Astrocyte (in vitro differentiated cells and primary cell): ENCODE data around the gene RAPGEF5. TPM values are rescaled to one million over a fixed set of nuclear protein-coding genes. Genes with fewer than 3 reads are reported as not detected.

Experiments used
- DNase-seq: peaks from one replicate; pipeline ENCODE4 v3.0.0-alpha.2; 2010; ENCODE audit warnings: low read depth
- FAIRE-seq: peaks from 2 replicates; lab custom pipeline; 2011; peaks lifted over from hg19 to GRCh38; lab: Jason Lieb, UNC
- H2AFZ ChIP-seq: 2 replicates; pipeline ENCODE4 v1.6.0; 2012; ENCODE audit warnings: low read depth, low read length, inconsistent platforms
- H3K27ac ChIP-seq: 2 replicates; pipeline ENCODE4 v1.5.1; 2011; ENCODE audit warnings: low read depth, low read length, inconsistent platforms
- H3K27me3 ChIP-seq: 2 replicates; pipeline ENCODE4 v1.6.0; 2011; ENCODE audit warnings: low read length, inconsistent platforms; ENCODE audit not compliant: insufficient read depth
- H3K36me3 ChIP-seq: 2 replicates; pipeline ENCODE4 v1.5.1; 2011; ENCODE audit warnings: low read length, inconsistent platforms; ENCODE audit not compliant: insufficient read depth
- H3K4me1 ChIP-seq: 2 replicates; pipeline ENCODE4 v1.5.1; 2011; ENCODE audit warnings: low read length, inconsistent platforms; ENCODE audit not compliant: insufficient read depth
- H3K4me2 ChIP-seq: 2 replicates; pipeline ENCODE4 v1.6.0; 2012; ENCODE audit warnings: low read length, inconsistent platforms
- H3K4me3 ChIP-seq: 2 replicates; pipeline ENCODE4 v1.5.1; 2011; ENCODE audit warnings: low read depth, mild to moderate bottlenecking, low read length, inconsistent platforms; ENCODE audit not compliant: insufficient read depth
- H3K79me2 ChIP-seq: 2 replicates; pipeline ENCODE4 v1.6.0; 2012; ENCODE audit warnings: mild to moderate bottlenecking, low read length, inconsistent platforms; ENCODE audit not compliant: insufficient read depth
- H3K9ac ChIP-seq: 2 replicates; pipeline ENCODE4 v1.6.0; 2012; ENCODE audit warnings: mild to moderate bottlenecking, low read length, inconsistent platforms
- H3K9me3 ChIP-seq: 2 replicates; pipeline ENCODE4 v1.5.1; 2012; ENCODE audit warnings: low read depth, mild to moderate bottlenecking, low read length, inconsistent platforms; ENCODE audit not compliant: insufficient read depth
- H4K20me1 ChIP-seq: 2 replicates; pipeline ENCODE4 v1.6.0; 2012; ENCODE audit warnings: low read length, inconsistent platforms; ENCODE audit not compliant: insufficient read depth
- H3K27ac Mint-ChIP-seq: one replicate; pipeline ENCODE4 v1.8.0; 2021; ENCODE audit warnings: mild to moderate bottlenecking, mixed read lengths; ENCODE audit not compliant: unreplicated experiment
- H3K27me3 Mint-ChIP-seq: one replicate; pipeline ENCODE4 v1.8.0; 2021; ENCODE audit warnings: low read depth, mixed read lengths; ENCODE audit not compliant: unreplicated experiment
- H3K36me3 Mint-ChIP-seq: one replicate; pipeline ENCODE4 v1.8.0; 2021; ENCODE audit warnings: low read depth, mixed read lengths; ENCODE audit not compliant: unreplicated experiment
- H3K4me1 Mint-ChIP-seq: one replicate; pipeline ENCODE4 v1.8.0; 2021; ENCODE audit warnings: low read depth, mixed read lengths; ENCODE audit not compliant: unreplicated experiment
- H3K4me3 Mint-ChIP-seq: one replicate; pipeline ENCODE4 v1.8.0; 2021; ENCODE audit warnings: mild to moderate bottlenecking, moderate library complexity, mixed read lengths; ENCODE audit not compliant: unreplicated experiment
- H3K9me3 Mint-ChIP-seq: one replicate; pipeline ENCODE4 v1.8.0; 2021; ENCODE audit warnings: mild to moderate bottlenecking, mixed read lengths; ENCODE audit not compliant: unreplicated experiment
- EZH2 ChIP-seq: IDR thresholded peaks from 2 replicates; pipeline ENCODE4 v1.6.1; 2012; ENCODE audit warnings: mild to moderate bottlenecking, low read length, inconsistent platforms; ENCODE audit not compliant: insufficient read depth
- total RNA-seq: library from RNA; stranded (reverse); gene quantifications from 2 replicates; pipeline ENCODE4 v1.2.1, GENCODE V29; 2021
- TF ChIP-seq, protein P1 (sequence below): IDR thresholded peaks from 2 replicates; pipeline ENCODE4 v1.5.1; 2011; ENCODE audit warnings: low read depth, mild to moderate bottlenecking, inconsistent platforms, low read length, moderate library complexity; ENCODE audit not compliant: insufficient read depth

Gene RAPGEF5
- total RNA-seq, 1 donor from 2014 or later = 1.0 TPM

- H3K4me3 Mint-ChIP-seq = no peak overlapping the region
- H3K27ac Mint-ChIP-seq = no peak overlapping the region
- Histone ChIP-seq H4K20me1 (no peaks in the 10 kb centered on the region), H3K79me2 (no peaks in the 10 kb centered on the region), H3K4me1 (no peaks in the 10 kb centered on the region), H3K4me2 (no peak overlapping the region), H3K4me3 (no peak overlapping the region), H3K36me3 (no peaks in the 10 kb centered on the region), H3K9ac (no peak overlapping the region), H2AFZ (no peak overlapping the region), H3K27ac (no peak overlapping the region), H3K27me3 (no peaks in the 10 kb centered on the region), H3K9me3 (no peaks in the 10 kb centered on the region)
- FAIRE-seq = no peak
- H3K9me3 Mint-ChIP-seq = no peaks in the 10 kb centered on the region
- no peak for DNase-seq
- peaks cover 4% of the 10 kb centered on the region for H3K4me1 Mint-ChIP-seq
- H3K36me3 Mint-ChIP-seq = no peaks in the 10 kb centered on the region
- peaks cover 4% of the 10 kb centered on the region for H3K27me3 Mint-ChIP-seq
- TF ChIP-seq, protein P1, sequence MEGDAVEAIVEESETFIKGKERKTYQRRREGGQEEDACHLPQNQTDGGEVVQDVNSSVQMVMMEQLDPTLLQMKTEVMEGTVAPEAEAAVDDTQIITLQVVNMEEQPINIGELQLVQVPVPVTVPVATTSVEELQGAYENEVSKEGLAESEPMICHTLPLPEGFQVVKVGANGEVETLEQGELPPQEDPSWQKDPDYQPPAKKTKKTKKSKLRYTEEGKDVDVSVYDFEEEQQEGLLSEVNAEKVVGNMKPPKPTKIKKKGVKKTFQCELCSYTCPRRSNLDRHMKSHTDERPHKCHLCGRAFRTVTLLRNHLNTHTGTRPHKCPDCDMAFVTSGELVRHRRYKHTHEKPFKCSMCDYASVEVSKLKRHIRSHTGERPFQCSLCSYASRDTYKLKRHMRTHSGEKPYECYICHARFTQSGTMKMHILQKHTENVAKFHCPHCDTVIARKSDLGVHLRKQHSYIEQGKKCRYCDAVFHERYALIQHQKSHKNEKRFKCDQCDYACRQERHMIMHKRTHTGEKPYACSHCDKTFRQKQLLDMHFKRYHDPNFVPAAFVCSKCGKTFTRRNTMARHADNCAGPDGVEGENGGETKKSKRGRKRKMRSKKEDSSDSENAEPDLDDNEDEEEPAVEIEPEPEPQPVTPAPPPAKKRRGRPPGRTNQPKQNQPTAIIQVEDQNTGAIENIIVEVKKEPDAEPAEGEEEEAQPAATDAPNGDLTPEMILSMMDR = no peak
- TF ChIP-seq EZH2 = no peak
These were observed 155.6 kb downstream of the RAPGEF5 start for GRCh38 chr7:22201186-22201880.

- Histone ChIP-seq H3K27ac (no peak overlapping the region), H3K9me3 (no peaks in the 10 kb centered on the region), H3K79me2 (no peaks in the 10 kb centered on the region), H3K36me3 (no peaks in the 10 kb centered on the region), H3K4me1 (no peaks in the 10 kb centered on the region), H4K20me1 (no peaks in the 10 kb centered on the region), H3K27me3 (no peaks in the 10 kb centered on the region), H3K9ac (no peak overlapping the region), H3K4me3 (no peak overlapping the region), H3K4me2 (no peak overlapping the region), H2AFZ (no peak overlapping the region)
- Mint-ChIP-seq H3K9me3 (no peaks in the 10 kb centered on the region), H3K4me1 (peaks cover 4% of the 10 kb centered on the region), H3K27me3 (peaks cover 4% of the 10 kb centered on the region), H3K36me3 (no peaks in the 10 kb centered on the region), H3K27ac (no peak overlapping the region), H3K4me3 (no peak overlapping the region)
- DNase-seq (no peak), FAIRE-seq (no peak)
- TF ChIP-seq EZH2 = no peak
- TF ChIP-seq, protein P1 = no peak
These were observed 156.2 kb downstream of the RAPGEF5 start for GRCh38 chr7:22200777-22201176.

DNA sequence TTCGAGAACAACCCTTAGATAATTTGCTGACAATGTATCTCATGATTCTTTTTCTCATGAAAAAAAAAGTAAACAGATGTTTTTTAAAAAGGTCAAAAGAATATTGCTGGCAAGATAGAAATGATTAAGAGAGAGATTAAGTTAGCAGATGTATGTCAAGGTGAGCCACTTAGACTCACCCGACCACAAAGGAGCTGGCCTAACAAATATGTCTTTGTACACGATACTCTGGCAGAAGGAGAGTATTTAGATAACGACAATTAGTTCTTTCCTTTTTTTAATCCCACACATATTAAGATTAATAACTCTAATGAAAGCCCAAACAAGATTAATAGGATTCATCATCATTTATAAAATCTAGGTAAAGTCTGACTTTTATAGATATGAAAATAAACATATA, 156.7 kb downstream of the RAPGEF5 start:
- H3K4me1 Mint-ChIP-seq = peaks cover 4% of the 10 kb centered on the region
- no peak for DNase-seq
- H3K79me2 ChIP-seq = no peaks in the 10 kb centered on the region
- H3K9me3 ChIP-seq = no peaks in the 10 kb centered on the region
- no peak overlapping the region for H3K27ac ChIP-seq
- H3K27me3 ChIP-seq = no peaks in the 10 kb centered on the region
- FAIRE-seq = no peak
- no peak overlapping the region for H3K4me3 Mint-ChIP-seq
- H3K36me3 ChIP-seq = no peaks in the 10 kb centered on the region
- H3K27ac Mint-ChIP-seq = no peak overlapping the region
- H4K20me1 ChIP-seq = no peaks in the 10 kb centered on the region
- no peak overlapping the region for H2AFZ ChIP-seq
- no peak overlapping the region for H3K9ac ChIP-seq
- H3K27me3 Mint-ChIP-seq = peaks cover 4% of the 10 kb centered on the region
- H3K4me3 ChIP-seq = no peak overlapping the region
- H3K36me3 Mint-ChIP-seq = no peaks in the 10 kb centered on the region
- TF ChIP-seq, protein P1 = no peak
- no peak for TF ChIP-seq EZH2
- H3K9me3 Mint-ChIP-seq = no peaks in the 10 kb centered on the region
- H3K4me2 ChIP-seq = no peak overlapping the region
- H3K4me1 ChIP-seq = no peaks in the 10 kb centered on the region
